Measurements from ENCODE around the gene SPATS2L.

Gene SPATS2L

GRCh38 chr2:200310545-200310971, 4.1 kb downstream of the SPATS2L start:
- no peak overlapping the region for H2AFZ ChIP-seq (ENCODE audit: low read depth, low read length, severe bottlenecking)
- no peak overlapping the region for H3K4me3 ChIP-seq (ENCODE audit: insufficient read depth, low read length, poor library complexity, severe bottlenecking)
- H3K27ac ChIP-seq (ENCODE audit: low read depth, low read length), result no peak overlapping the region
- H3K36me3 ChIP-seq (ENCODE audit: low read length), result no peaks in the 10 kb centered on the region
- H3K9ac ChIP-seq (ENCODE audit: low read length), result no peak overlapping the region
- no peaks in the 10 kb centered on the region for H3K9me2 ChIP-seq (replicated peaks; ENCODE audit: insufficient read depth, low read length)
- no peaks in the 10 kb centered on the region for H3K79me2 ChIP-seq (ENCODE audit: insufficient read depth, low read length)
- H3K4me2 ChIP-seq (ENCODE audit: low read depth, low read length, poor library complexity, severe bottlenecking), result no peak overlapping the region
- H3F3A ChIP-seq (ENCODE audit: insufficient read depth), result no peaks in the 10 kb centered on the region
- H3K9me3 ChIP-seq (ENCODE audit: insufficient read depth, low read length), result no peaks in the 10 kb centered on the region
- H3K27me3 ChIP-seq (ENCODE audit: low read length), result no peaks in the 10 kb centered on the region
- TF ChIP-seq EZH2phosphoT487 (conservative IDR thresholded peaks at IDR 0.05; ENCODE audit: low read length) (no peak), CTCF (IDR thresholded peaks at IDR 0.05; ENCODE audit: insufficient read depth, low read length, poor library complexity, severe bottlenecking) (no peak)
- no peaks in the 10 kb centered on the region for H4K20me1 ChIP-seq (ENCODE audit: low read depth, low read length)

GRCh38 chr2:200311139-200311538, 4.6 kb downstream of the SPATS2L start:
- Histone ChIP-seq H3K27me3 (ENCODE audit: low read length) (no peaks in the 10 kb centered on the region), H4K20me1 (ENCODE audit: low read depth, low read length) (no peaks in the 10 kb centered on the region), H3K9ac (ENCODE audit: low read length) (no peak overlapping the region), H3K9me2 (replicated peaks; ENCODE audit: insufficient read depth, low read length) (no peaks in the 10 kb centered on the region), H2AFZ (ENCODE audit: low read depth, low read length, severe bottlenecking) (no peak overlapping the region), H3K36me3 (ENCODE audit: low read length) (no peaks in the 10 kb centered on the region), H3K4me2 (ENCODE audit: low read depth, low read length, poor library complexity, severe bottlenecking) (no peak overlapping the region), H3K27ac (ENCODE audit: low read depth, low read length) (no peak overlapping the region), H3K79me2 (ENCODE audit: insufficient read depth, low read length) (no peaks in the 10 kb centered on the region), H3K9me3 (ENCODE audit: insufficient read depth, low read length) (no peaks in the 10 kb centered on the region), H3K4me3 (ENCODE audit: insufficient read depth, low read length, poor library complexity, severe bottlenecking) (no peak overlapping the region), H3F3A (ENCODE audit: insufficient read depth) (no peaks in the 10 kb centered on the region)
- TF ChIP-seq EZH2phosphoT487 (conservative IDR thresholded peaks at IDR 0.05; ENCODE audit: low read length) (no peak), CTCF (IDR thresholded peaks at IDR 0.05; ENCODE audit: insufficient read depth, low read length, poor library complexity, severe bottlenecking) (no peak)

GRCh38 chr2:200314976-200315567, 8.6 kb downstream of the SPATS2L start:
- Histone ChIP-seq H3K4me2 (ENCODE audit: low read depth, low read length, poor library complexity, severe bottlenecking) (no peak overlapping the region), H3K9ac (ENCODE audit: low read length) (no peak overlapping the region), H3K27ac (ENCODE audit: low read depth, low read length) (no peak overlapping the region), H4K20me1 (ENCODE audit: low read depth, low read length) (no peaks in the 10 kb centered on the region), H2AFZ (ENCODE audit: low read depth, low read length, severe bottlenecking) (no peak overlapping the region), H3K4me3 (ENCODE audit: insufficient read depth, low read length, poor library complexity, severe bottlenecking) (no peak overlapping the region), H3K79me2 (ENCODE audit: insufficient read depth, low read length) (no peaks in the 10 kb centered on the region), H3K27me3 (ENCODE audit: low read length) (no peaks in the 10 kb centered on the region), H3F3A (ENCODE audit: insufficient read depth) (no peaks in the 10 kb centered on the region), H3K36me3 (ENCODE audit: low read length) (no peaks in the 10 kb centered on the region), H3K9me3 (ENCODE audit: insufficient read depth, low read length) (no peaks in the 10 kb centered on the region), H3K9me2 (replicated peaks; ENCODE audit: insufficient read depth, low read length) (no peaks in the 10 kb centered on the region)
- TF ChIP-seq CTCF (IDR thresholded peaks at IDR 0.05; ENCODE audit: insufficient read depth, low read length, poor library complexity, severe bottlenecking) (no peak), EZH2phosphoT487 (conservative IDR thresholded peaks at IDR 0.05; ENCODE audit: low read length) (no peak)
